Measurements from ENCODE around the gene GMPR.
"Not testable (repeated sequence)": the region's sequence is repeated elsewhere in the genome, so short reads cannot be mapped to it uniquely, and the experiment has no call there.

Gene GMPR

GRCh38 chr6:16258709-16259075 is 20.3 kb downstream of the GMPR start:
- DNase-seq (ENCODE audit: insufficient read length, low spot score) (no peak), FAIRE-seq (no peak)
- TF ChIP-seq, protein P1, sequence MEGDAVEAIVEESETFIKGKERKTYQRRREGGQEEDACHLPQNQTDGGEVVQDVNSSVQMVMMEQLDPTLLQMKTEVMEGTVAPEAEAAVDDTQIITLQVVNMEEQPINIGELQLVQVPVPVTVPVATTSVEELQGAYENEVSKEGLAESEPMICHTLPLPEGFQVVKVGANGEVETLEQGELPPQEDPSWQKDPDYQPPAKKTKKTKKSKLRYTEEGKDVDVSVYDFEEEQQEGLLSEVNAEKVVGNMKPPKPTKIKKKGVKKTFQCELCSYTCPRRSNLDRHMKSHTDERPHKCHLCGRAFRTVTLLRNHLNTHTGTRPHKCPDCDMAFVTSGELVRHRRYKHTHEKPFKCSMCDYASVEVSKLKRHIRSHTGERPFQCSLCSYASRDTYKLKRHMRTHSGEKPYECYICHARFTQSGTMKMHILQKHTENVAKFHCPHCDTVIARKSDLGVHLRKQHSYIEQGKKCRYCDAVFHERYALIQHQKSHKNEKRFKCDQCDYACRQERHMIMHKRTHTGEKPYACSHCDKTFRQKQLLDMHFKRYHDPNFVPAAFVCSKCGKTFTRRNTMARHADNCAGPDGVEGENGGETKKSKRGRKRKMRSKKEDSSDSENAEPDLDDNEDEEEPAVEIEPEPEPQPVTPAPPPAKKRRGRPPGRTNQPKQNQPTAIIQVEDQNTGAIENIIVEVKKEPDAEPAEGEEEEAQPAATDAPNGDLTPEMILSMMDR (IDR thresholded peaks at IDR 0.05; ENCODE audit: insufficient read depth, missing control alignments), result no peak

GRCh38 chr6:16259604-16260003 is 21.2 kb downstream of the GMPR start:
- not testable (repeated sequence) for FAIRE-seq; DNase-seq (ENCODE audit: insufficient read length, low spot score)

GRCh38 chr6:16260602-16261001 is 22.2 kb downstream of the GMPR start:
- DNase-seq (ENCODE audit: insufficient read length, low spot score); FAIRE-seq: not testable (repeated sequence)

DNA sequence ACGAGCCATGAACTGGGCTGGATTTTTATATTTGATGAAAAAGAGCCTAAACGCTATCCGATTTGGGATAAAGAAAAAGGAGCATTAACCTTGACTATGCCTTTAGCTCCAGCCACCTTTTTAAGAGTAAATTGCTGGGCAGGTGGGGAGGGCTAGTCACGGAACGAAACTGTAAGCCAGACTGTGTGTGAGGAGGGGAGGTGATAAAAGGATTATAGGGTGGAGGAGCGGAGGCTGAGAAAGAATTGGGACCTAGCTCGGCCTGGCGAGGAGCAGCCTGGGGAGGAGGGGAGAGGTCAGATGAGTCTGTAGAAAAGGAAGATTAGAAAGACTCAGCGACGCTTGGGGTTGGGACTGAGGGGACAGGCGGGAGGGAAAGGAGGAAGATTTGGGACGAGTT is 24.4 kb downstream of the GMPR start:
- not testable (repeated sequence) for FAIRE-seq; DNase-seq (ENCODE audit: insufficient read length, low spot score)

GRCh38 chr6:16263464-16264099 is 25.2 kb downstream of the GMPR start:
- not testable (repeated sequence) for FAIRE-seq; DNase-seq (ENCODE audit: insufficient read length, low spot score)

- FAIRE-seq (no peak), DNase-seq (ENCODE audit: insufficient read length, low spot score) (no peak)
- TF ChIP-seq, protein P1 (IDR thresholded peaks at IDR 0.05; ENCODE audit: insufficient read depth, missing control alignments), result no peak
Measured at GRCh38 chr6:16264785-16265184, 26.4 kb downstream of the GMPR start.

GRCh38 chr6:16265351-16266341 is 27.3 kb downstream of the GMPR start:
- FAIRE-seq, result no peak
- TF ChIP-seq, protein P1 (IDR thresholded peaks at IDR 0.05; ENCODE audit: insufficient read depth, missing control alignments), result no peak
- no peak for DNase-seq (ENCODE audit: insufficient read length, low spot score)

DNA sequence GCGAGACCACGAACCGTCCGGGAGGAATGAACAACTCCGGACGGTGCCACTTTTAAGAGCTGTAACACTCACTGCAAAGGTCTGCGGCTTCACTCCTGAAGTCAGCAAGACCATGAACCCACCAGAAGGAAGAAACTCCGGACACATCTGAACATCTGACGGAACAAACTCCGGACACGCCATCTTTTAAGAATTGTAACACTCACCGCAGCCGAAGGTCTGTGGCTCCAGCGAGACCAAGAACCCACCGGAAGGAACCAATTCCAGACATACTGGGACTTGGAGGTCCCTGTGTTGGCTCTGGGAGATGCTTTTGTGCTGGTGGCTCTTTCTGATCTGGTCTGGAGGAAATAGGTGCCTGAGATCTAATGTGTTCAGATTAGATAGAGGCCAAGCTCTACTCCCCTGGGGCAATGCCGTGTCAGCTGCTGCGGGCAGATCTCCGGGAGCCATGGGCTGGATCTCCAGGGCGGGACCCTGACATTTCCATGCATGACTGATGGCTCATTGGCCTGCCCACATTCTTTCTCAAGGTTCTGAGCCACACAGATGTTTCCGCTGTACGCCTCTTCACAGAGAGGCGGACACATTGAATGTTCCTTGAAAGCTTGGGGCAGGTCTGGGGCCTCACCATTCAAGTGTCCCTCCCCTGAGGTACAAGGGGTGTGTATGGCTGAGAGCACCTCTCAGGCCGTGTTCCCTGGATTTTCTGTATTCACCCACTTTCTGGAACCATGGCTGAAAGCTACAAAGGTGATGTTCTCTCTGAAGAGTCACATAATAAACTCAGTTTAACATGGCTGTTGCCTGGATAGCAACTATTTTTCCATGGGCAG is 29.3 kb downstream of the GMPR start:
- no peak for FAIRE-seq
- DNase-seq (ENCODE audit: insufficient read length, low spot score), result no peak
- TF ChIP-seq, protein P1 (IDR thresholded peaks at IDR 0.05; ENCODE audit: insufficient read depth, missing control alignments), result no peak

- not testable (repeated sequence) for FAIRE-seq
Measured at GRCh38 chr6:16269442-16270070, 31.2 kb downstream of the GMPR start.

More at GRCh38 chr6:16269442-16270070, 31.2 kb downstream of the GMPR start:
- not testable (repeated sequence) for DNase-seq (ENCODE audit: insufficient read length, low spot score)
